VCaP (cell line): Measurements from ENCODE around the gene YARS2.

Experiments
- H3K27ac ChIP-seq: fragments of 450-650 bp; 2 replicates; pipeline ENCODE4 v1.5.1; 2017
- CTCF ChIP-seq: fragments of 450-650 bp; conservative IDR thresholded peaks from 2 replicates; pipeline ENCODE4 v1.5.1; 2017; ENCODE audit warnings: mild to moderate bottlenecking, moderate library complexity

Gene YARS2

GRCh38 chr12:32785557-32785956 lies 29.9 kb upstream of the YARS2 start:
- no peak overlapping the region for H3K27ac ChIP-seq
- no peak for TF ChIP-seq CTCF

DNA sequence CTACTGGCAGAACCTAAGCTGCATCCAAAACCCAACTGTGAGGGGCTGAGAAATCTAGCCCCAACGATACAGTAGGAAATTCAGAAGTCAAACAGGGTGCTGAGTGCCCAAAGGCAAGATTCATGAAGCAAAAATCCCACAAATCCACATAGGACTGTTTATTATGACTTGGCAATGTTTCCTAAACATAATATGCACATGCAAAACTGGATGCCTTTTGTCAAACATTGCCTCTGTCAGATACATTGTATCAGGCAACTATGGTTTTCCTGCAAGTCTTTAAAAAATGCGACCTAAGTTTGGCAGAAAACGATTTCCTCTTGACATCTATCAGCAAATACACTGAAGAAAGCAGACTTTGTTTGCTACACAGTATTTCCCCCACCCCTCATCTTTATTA lies 27.3 kb upstream of the YARS2 start:
- H3K27ac ChIP-seq, result no peak overlapping the region
- TF ChIP-seq CTCF, result no peak

GRCh38 chr12:32780071-32780470 lies 24.4 kb upstream of the YARS2 start:
- no peak for TF ChIP-seq CTCF
- H3K27ac ChIP-seq, result no peak overlapping the region

DNA sequence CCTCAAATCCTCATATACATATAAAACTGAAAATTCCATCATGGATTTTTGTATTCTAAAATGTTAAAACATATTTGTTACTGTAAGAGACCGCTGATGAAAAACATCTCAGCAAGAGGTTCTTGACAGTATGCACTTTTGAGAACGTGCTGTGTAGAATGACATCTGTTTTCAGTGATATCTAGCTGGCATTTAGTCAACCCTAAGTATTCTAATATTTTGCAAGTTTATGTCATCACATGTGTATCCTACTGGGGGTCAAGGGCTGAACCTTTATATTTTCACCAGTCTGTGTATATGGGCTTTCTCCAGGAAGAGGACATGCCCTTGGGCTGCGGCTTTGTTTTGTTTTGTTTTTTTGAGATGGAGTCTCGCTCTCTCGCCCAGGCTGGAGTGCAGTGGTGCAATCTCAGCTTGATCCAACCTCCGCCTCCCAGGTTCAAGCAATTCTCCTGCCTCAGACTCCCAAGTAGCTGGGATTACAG lies 22.0 kb upstream of the YARS2 start:
- TF ChIP-seq CTCF, result no peak

DNA sequence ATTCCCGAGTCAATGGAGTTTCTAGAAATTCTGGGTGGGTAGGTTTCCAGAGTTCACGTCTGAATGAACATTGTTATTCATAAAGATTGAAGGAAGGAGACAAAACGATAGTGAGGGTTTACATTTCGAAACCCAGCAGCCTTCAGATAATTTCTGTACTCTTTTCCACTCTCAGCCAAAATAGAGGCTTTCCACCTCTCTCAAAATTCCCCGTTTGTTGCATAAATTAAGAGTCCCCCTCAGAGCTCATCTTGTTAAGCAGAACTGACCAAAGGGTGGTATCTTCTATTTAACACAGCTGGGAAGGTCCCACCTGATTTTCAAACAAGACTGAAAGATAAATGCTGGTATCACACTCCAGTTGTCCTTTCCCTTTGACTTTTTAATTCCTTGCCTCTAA lies 21.5 kb upstream of the YARS2 start:
- TF ChIP-seq CTCF, result no peak
- no peak overlapping the region for H3K27ac ChIP-seq

More for the DNA sequence above, 22.0 kb upstream of the YARS2 start:
- no peak overlapping the region for H3K27ac ChIP-seq

DNA sequence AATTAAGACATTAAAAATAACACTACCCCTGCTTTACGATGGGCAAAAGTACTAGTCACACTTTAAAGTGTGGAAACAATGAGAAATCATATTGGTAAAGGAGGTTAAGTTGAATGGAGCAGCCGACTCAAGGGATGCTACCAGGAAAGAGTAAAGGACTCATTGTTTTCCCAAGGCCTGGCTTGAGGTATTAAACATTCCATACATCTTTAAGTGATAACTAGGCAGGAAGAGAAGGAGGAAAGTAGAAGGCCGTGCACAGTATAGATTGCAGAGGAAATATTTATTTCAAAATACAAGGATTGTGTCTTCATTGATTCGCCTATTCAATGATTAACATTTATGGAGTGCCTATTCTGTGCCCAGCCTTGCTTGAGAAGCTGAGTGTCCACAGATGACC lies 20.6 kb upstream of the YARS2 start:
- H3K27ac ChIP-seq, result no peak overlapping the region
- TF ChIP-seq CTCF, result no peak

DNA sequence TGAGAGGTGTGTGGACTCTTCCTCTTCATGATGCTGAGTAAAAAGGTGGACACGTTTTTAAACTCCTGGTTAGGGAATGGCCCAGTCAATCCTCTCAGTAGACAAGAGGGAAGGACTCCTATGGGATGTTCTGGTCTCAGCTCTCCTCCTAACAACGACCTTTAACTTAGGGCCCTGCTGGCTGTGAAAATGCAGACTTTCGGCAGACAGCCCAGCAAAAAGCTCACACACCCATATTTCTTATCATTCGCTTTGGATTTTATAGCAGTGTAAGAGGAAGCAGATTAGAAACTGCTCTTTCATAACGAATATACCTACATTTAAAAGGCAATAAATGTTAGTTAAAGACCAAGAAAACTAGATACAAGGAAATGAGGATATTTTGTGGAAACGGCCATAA lies 18.0 kb upstream of the YARS2 start:
- no peak for TF ChIP-seq CTCF
- peak overlapping the region; percentile 11; the same call in 1 of the 2 replicates for H3K27ac ChIP-seq
